Stimulated activated CD8-positive, alpha-beta memory T cell treated with anti-CD3 and anti-CD28 coated beads, Interleukin-2, amount 100 ng/mL, for 1 hour (primary cell): ENCODE measurements around the gene OR5V1.
"Not testable (repeated sequence)": the region's sequence is repeated elsewhere in the genome, so short reads cannot be mapped to it uniquely, and the experiment has no call there.

Experiments used
- DNase-seq, 2 donors: peaks; one replicate each; pipeline ENCODE4 v3.0.0-alpha.2; 2020; ENCODE audit warnings: low read depth in 2 of 2

OR5V1 gene

DNA sequence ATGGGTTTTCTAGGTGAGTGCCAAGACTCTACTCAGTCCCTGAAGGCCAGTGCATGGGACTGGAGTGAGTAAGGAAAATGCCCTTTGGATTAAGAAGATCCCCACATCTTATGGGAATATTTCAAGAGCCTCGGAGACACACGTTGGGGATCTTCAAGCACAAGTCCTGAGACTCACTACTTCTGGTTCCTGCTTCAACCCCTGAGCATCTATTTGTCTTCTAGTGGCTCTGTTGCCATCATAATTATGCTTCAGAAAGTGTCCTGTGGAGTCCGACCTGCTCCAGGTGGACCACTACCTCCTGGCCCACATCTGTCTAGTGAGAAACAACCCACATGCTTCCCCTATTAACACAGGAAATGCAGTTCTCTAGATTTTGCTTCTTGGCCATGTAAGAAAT lies at the start of gene OR5V1:
OR5V1 (minus strand) TSS at position 101 of the 400 bp plus-strand sequence. CDS start 12,670 bp downstream, outside the sequence.
- no peak for DNase-seq

- DNase-seq, result no peak
Observed at GRCh38 chr6:29414588-29414987, 45.9 kb upstream of the OR5V1 start, which contains the start of gene OR12D1. OR12D1 (plus strand) TSS chr6:29414928.

DNA sequence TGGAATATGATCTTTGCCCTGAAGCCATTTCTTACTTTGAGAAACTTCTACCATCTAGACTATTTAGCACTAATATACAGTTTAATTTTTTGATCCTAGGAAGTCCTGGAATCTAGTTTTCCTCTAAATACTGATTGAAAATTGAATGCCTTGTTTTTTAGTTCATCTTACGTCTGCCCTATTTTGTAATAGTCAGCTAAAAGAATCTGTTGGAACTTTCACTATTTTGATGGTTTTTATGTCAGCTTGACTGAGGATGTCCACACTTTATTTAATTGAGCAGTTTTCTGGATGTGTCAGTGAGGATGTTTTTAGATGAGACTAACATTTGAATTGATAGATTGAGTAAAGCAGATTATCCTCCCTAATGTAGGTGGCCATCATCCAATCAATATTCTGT lies 35.1 kb upstream of the OR5V1 start:
- DNase-seq, result no peak

GRCh38 chr6:29399525-29399924 lies 30.9 kb upstream of the OR5V1 start:
- DNase-seq, result no peak

DNA sequence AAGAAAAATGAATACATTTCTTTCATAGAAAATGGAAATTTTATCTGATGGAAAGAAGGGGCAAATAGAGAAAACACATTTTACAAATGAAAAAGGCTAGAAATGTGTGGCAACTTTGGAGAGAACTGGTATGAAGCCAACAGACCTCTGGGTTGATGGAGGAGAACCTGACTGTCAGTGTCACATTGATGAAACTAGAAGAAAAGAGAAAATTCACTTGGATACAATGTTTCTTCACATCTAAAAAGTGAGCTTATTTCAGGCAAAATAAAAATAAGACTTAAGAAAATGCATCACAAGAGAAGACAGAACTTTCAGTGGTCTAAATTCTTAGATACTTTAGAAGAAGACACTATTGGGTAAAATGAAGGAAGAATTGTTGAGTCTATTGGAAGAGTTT lies 26.7 kb upstream of the OR5V1 start, which contains the start of gene OR12D2:
OR12D2 (plus strand) TSS at position 301 of the 400 bp plus-strand sequence. CDS start 1,069 bp downstream, outside the sequence.
- DNase-seq, result no peak

GRCh38 chr6:29388533-29388932 lies 19.9 kb upstream of the OR5V1 start:
- no peak for DNase-seq

DNA sequence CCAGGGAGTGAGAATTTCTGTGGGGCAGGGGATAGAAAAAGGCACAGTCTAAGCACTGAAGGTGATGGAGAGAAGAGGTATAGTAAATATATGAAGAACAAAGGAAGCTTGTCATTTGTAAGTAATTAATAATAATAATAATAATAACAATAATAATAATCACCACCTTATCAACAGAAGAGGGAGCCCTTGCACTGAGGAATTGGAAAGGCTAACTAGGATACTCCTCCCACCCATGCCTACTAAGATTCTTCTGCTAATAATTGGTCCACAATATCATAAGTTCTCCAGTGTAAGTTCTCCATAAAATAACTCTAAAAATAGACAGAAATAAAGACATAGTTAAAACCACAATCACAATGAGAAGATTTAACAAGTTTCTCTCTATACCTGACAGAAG lies 7.3 kb upstream of the OR5V1 start:
- no peak for DNase-seq

DNA sequence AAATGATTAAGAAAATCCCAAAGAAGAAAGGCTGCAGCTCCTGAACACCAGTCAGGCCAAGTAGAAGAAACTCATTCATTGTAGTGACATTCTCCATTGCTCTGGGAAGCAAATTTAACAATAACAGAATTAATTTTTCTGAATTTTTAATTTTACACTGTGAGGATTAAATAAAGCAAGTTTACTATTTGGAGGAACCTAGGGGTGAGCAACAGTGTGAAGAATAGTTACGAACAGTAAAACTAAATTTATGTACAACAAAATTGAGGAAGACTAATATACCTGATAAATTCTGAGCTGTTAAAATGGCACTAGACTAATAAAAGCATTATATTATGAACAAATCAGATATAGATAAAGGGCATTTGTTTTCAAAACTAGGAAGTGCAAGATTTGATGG lies 6.5 kb upstream of the OR5V1 start, which contains the start of gene OR12D3:
OR12D3 (minus strand) TSS at position 101 of the 400 bp plus-strand sequence; CDS start at position 97, 4 bp downstream.
- no peak for DNase-seq

DNA sequence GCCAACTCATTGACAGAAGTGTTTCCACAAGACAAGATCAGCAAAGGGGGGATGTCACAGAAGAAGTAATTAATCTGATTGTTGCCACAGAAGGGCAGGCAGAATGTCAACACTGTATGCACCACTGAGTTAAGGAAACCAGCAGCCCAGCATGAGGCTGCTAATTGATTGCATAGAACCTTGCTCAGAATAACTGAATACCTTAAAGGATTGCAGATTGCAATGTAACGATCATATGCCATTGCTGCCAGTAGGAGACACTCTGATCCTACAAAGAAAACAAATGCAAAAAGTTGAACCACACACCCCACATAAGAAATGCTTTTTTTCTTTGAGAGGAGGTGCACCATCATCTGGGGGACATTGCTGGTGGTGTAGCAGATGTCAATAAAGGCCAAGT lies 13.1 kb downstream of the OR5V1 start:
- no peak for DNase-seq

GRCh38 chr6:29354980-29355379 lies 13.7 kb downstream of the OR5V1 start:
- no peak for DNase-seq

- not testable (repeated sequence) for DNase-seq
Observed at GRCh38 chr6:29349348-29349747, 19.3 kb downstream of the OR5V1 start.

DNA sequence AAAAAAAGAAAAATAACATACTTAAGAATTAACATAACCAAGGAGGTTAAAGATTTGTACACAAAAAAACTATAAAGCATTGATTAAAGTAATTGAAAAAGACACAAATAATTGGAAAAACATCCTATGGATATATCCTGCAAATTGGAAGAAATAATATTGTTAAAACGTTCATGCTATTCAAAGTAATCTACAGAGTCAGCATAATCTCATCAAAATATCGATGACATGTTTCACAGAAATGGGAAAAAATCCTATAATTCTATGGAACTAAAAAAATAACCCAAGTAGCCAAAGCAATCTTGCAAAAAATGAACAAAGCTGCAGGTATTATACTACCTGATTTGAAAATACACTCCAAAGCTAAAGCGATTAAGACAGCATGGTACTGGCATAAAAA lies 23.3 kb downstream of the OR5V1 start:
- DNase-seq, result no peak

- DNase-seq, result no peak
Observed at GRCh38 chr6:29336269-29336668, 32.4 kb downstream of the OR5V1 start.

DNA sequence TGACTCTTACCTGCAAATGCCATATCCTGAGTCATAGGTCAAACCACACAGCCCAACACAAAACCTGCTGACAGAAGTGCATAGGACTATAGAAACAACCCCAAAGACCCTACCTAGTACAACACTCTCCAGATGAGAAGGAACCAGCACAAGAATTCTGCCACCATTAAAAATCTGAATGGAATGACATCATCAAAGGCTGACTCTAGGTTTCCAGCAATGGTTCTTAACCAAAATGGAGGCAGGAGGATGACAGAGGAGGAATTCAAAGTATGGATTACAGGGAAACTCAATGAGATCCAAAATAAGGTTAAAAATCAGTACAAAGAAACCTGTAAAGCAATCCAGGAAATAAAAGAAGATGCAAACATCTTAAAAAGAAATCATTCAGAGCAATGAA lies 36.0 kb downstream of the OR5V1 start:
- DNase-seq, result no peak

DNA sequence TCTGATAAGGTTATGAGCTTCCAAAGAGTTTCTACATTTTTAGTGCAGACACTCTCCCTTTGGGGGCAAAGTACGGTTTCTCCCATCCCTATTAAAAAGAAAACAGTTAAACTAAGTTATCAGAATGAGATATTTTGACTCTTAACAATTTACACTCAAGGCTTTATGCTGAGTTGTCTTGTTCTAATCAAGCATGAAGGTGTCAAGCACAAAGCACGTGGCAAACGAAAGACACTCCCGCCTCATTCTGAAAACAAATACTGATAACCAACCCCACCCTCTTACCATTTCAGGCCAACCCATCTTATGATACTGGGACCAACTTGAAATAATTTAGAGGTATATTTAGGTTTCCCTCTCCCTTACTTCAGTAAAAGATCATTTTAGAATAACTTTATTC lies 42.9 kb downstream of the OR5V1 start:
- DNase-seq, result no peak

GRCh38 chr6:29323332-29323731 lies 45.3 kb downstream of the OR5V1 start:
- not testable (repeated sequence) for DNase-seq

DNA sequence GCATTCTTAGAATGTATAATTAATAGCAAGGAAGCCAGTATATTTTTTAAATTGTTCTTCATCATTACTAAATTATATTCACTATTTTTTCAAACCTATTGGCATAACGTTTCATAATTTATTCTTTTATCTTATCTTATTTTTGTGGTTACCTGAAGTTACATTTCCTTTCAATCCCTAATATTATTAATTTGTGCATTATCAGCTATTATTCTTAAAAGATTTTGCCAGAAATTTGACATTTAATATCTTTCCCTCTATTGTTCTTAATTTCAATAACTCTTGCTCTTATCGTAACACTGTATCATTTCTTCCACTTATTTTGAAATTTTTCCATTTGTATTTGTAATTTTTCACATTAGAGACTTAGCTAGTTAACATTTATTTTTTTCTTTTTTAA lies 48.7 kb downstream of the OR5V1 start:
- DNase-seq, result no peak
